22Rv1 (cell line): ENCODE data around the gene STARD10.

ENCODE experiments used
- CTCF ChIP-seq: fragments of 450-650 bp; IDR thresholded peaks from 2 replicates; pipeline ENCODE4 v1.5.1; 2017; ENCODE audit warnings: mild to moderate bottlenecking
- ZFX ChIP-seq: fragments of 450-650 bp; IDR thresholded peaks from 2 replicates; pipeline ENCODE4 v1.6.1; 2017; ENCODE audit warnings: antibody characterized with exemption, borderline replicate concordance

DNA sequence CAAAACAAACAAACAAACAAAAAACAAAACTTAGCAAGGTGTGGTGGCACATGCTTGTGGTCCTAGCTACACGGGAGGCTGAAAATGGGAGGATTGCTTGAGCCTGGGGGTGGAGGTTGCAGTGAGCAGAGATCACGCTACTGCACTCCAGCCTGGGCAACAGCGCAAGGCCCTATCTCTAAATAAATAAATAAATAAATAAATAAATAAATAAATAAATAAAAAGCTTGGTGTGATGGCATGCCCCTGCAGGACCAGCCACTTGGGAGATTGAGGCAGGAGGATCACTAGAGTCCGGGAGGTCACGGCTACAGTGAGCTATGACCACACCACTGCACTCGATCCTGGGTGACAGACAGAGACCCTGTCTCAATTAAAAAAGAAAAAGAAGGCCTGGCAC, 9.0 kb upstream of the STARD10 start:
- TF ChIP-seq CTCF = no peak
- no peak for TF ChIP-seq ZFX
